Measurements from ENCODE around the gene CAMKK1.

Gene CAMKK1

DNA sequence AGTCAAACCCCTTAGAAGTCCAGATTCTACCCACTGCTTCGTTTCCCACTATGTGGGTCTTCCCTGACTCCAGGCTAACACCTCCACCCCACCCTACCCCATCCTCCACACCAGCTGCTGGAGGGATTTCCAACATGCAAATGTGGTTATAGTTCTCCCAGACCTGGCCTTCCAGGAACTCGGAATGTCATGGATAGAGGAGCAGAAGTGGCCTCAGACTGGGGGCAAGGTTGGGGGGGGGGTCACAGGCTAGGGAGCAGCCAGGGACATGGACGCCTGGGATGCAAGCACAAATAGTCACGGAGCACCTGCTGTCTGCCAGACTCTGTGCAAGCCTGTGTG is 2.0 kb downstream of the CAMKK1 start:
- no peak for DNase-seq (ENCODE audit: low read depth, low spot score)
- no peaks in the 10 kb centered on the region for H3K9me3 ChIP-seq (ENCODE audit: low read depth, low read length)
- no peak overlapping the region for H3K27ac ChIP-seq
- 0 out of 2 replicates have a peak overlapping the region, but pooled peaks have one; percentile 8 for H3K4me3 ChIP-seq
- no peak overlapping the region for H3K9ac ChIP-seq (ENCODE audit: insufficient read length)
- no peak for TF ChIP-seq POLR2AphosphoS5 (IDR thresholded peaks at IDR 0.05; ENCODE audit: borderline replicate concordance, low read depth, low read length)
- no peak for TF ChIP-seq FOXP2 (optimal IDR thresholded peaks at IDR 0.05; ENCODE audit: control extremely low read depth, extremely low read length, insufficient read depth)
- no peaks in the 10 kb centered on the region for H3K36me3 ChIP-seq (ENCODE audit: insufficient read depth, low read length)

DNA sequence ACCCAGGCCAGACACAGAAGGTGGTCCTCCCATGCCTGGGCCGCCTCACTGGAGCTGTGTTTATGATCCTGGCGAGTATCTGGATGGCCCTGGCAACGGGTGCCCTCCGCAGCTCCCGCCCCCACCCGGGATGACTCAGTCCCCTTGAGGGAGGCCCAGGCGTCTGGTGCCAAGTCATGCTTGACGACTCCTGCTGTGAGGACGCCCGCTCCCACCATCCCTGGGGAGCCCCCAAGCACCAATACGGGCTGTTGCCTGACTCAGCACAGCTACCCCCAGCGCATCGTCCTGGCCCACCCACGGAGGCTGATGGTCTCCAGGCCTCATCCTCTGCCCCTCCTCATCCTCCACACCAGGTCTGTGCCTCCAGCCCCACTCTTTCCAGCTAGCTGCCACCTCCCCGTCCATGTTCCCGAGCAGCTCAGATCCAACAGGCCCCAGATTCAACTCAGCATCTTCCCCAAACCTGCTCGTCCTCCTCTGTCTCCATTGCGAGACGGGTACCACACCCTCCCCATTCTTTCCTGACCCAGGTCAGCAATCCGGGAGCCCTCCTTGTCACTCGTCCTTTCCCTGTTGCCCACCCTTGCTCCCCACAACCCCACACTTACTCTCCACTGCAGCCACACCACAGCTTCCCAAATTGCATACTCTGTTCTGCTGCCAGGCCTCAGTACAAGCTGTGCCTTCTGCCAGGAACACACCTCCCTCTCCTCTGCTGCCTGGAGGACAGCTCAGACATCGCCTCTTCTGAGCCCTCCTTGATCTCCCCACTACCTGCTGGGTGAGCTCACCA is 2.6 kb downstream of the CAMKK1 start:
- H3K36me3 ChIP-seq (ENCODE audit: insufficient read depth, low read length), result no peaks in the 10 kb centered on the region
- no peaks in the 10 kb centered on the region for H3K9me3 ChIP-seq (ENCODE audit: low read depth, low read length)
- no peak overlapping the region for H3K9ac ChIP-seq (ENCODE audit: insufficient read length)
- no peak for DNase-seq (ENCODE audit: low read depth, low spot score)
- H3K27ac ChIP-seq, result no peak overlapping the region
- no peak for TF ChIP-seq EZH2 (IDR thresholded peaks at IDR 0.05)
- no peak for TF ChIP-seq FOXP2 (optimal IDR thresholded peaks at IDR 0.05; ENCODE audit: control extremely low read depth, extremely low read length, insufficient read depth)
- no peak for TF ChIP-seq POLR2AphosphoS5 (IDR thresholded peaks at IDR 0.05; ENCODE audit: borderline replicate concordance, low read depth, low read length)
- 0 out of 2 replicates have a peak overlapping the region, but pooled peaks have one; percentile 8 for H3K4me3 ChIP-seq

DNA sequence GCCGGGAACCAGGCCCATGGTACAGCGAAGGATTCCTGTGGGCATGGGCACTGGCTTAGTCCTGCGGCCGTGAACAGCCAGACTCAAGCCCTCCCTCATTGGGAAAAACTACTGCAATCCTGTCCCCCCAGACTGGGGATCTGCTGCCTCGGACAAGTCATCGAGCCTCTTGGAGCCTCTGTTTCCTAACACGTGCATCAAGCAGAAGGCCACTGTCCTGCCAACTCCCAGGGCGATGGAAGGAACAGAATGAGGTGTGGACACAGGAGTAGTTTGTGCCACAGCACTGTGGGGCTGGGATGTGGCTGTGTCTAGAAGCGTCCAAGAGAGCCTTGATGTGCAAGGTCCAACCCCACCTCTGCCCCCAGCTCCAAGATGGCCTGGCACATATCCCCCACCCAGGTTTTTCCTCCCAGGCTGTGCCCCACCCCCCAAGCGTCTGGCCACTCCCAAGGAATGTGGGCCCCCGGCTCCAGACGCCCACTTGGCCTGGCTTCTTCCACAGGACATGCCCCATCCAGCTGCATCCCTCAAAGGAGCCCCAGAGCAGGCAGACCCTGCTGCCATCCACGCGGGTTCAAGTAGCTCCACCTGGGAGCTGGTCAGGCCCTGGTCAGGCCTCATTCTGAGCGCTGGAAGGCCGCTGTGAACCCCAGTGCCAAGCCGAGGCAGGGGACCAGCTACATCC is 3.4 kb downstream of the CAMKK1 start:
- no peak overlapping the region for H3K9ac ChIP-seq (ENCODE audit: insufficient read length)
- no peak overlapping the region for H3K27ac ChIP-seq
- no peaks in the 10 kb centered on the region; the same call in 1 of the 2 replicates for H3K36me3 ChIP-seq (ENCODE audit: insufficient read depth, low read length)
- H3K4me3 ChIP-seq, result no peak overlapping the region
- TF ChIP-seq FOXP2 (optimal IDR thresholded peaks at IDR 0.05; ENCODE audit: control extremely low read depth, extremely low read length, insufficient read depth) (no peak), POLR2AphosphoS5 (IDR thresholded peaks at IDR 0.05; ENCODE audit: borderline replicate concordance, low read depth, low read length) (no peak), EZH2 (IDR thresholded peaks at IDR 0.05) (no peak)
- H3K9me3 ChIP-seq (ENCODE audit: low read depth, low read length), result no peaks in the 10 kb centered on the region
- DNase-seq (ENCODE audit: low read depth, low spot score), result no peak

DNA sequence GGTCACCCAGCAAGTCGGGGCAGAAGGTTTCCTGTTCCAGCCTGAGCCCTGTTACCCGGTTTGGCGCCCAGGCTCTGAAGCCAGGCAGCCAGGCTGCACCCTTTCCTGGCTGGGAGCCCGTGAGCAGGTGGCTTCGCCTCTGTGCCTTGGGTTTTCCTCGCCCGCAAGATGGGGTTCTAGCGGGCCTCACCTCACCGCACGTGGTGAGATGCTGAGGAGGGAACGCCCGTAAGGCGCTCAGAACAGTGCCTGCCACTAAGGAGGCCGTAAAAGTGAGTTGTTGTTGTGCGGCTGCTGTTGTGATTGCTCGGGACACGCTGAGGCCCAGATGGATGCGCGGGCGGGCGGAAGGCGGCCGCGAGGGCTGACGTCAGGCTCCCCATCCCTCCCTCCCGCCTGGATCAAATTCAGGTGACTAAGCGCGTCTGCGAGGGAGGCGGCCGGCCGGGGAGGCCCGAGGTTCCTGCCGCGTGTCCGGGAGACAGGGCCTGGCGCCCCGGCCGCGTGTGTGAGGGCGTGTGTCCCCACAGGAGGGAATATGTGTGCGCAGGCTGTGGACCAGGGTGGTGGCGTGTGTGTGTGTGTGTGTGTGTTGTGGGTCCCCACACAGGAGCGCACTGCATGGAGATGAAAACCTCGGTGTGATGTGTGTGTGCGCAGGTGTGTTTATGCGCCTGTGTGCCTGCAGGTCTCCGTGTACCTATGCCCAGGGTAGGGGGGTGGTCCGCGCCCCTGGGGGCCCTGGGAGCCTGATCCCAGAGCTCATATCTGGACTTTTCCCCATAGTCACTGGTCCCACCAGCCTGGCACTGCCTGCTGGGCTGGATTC is 4.3 kb downstream of the CAMKK1 start:
- no peak for DNase-seq (ENCODE audit: low read depth, low spot score)
- no peak for TF ChIP-seq POLR2AphosphoS5 (IDR thresholded peaks at IDR 0.05; ENCODE audit: borderline replicate concordance, low read depth, low read length)
- no peak for TF ChIP-seq FOXP2 (optimal IDR thresholded peaks at IDR 0.05; ENCODE audit: control extremely low read depth, extremely low read length, insufficient read depth)
- TF ChIP-seq EZH2 (IDR thresholded peaks at IDR 0.05), result no peak
- Histone ChIP-seq H3K27ac (no peak overlapping the region), H3K4me3 (no peak overlapping the region), H3K36me3 (ENCODE audit: insufficient read depth, low read length) (no peaks in the 10 kb centered on the region; the same call in 1 of the 2 replicates), H3K9me3 (ENCODE audit: low read depth, low read length) (no peaks in the 10 kb centered on the region), H3K9ac (ENCODE audit: insufficient read length) (no peak overlapping the region)

DNA sequence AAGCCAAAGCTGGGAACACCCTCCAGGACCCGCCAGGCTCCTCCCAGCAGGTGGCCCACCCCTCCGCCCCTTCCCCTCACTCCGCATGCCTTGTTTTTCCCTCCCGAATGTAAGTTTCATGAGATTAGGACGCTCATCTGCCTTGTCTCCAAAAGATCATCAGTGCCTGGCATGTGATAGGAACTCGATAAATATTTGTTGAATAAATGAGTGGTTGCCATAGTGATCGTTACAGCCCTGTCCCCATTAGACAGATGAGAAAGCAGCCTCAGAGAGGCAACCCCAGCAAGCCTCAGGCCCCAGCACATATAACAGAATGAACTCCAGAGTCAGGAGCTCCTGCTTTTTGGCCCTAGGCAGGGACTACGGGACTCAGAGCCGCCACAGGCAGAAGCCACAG is 5.0 kb downstream of the CAMKK1 start:
- no peak overlapping the region for H3K4me3 ChIP-seq
- no peak for DNase-seq (ENCODE audit: low read depth, low spot score)
- no peak overlapping the region for H3K9ac ChIP-seq (ENCODE audit: insufficient read length)
- no peak for TF ChIP-seq FOXP2 (optimal IDR thresholded peaks at IDR 0.05; ENCODE audit: control extremely low read depth, extremely low read length, insufficient read depth)
- TF ChIP-seq POLR2AphosphoS5 (IDR thresholded peaks at IDR 0.05; ENCODE audit: borderline replicate concordance, low read depth, low read length), result no peak
- TF ChIP-seq EZH2 (IDR thresholded peaks at IDR 0.05), result no peak
- no peaks in the 10 kb centered on the region; the same call in 1 of the 2 replicates for H3K36me3 ChIP-seq (ENCODE audit: insufficient read depth, low read length)
- H3K9me3 ChIP-seq (ENCODE audit: low read depth, low read length), result no peaks in the 10 kb centered on the region
- H3K27ac ChIP-seq, result no peak overlapping the region

DNA sequence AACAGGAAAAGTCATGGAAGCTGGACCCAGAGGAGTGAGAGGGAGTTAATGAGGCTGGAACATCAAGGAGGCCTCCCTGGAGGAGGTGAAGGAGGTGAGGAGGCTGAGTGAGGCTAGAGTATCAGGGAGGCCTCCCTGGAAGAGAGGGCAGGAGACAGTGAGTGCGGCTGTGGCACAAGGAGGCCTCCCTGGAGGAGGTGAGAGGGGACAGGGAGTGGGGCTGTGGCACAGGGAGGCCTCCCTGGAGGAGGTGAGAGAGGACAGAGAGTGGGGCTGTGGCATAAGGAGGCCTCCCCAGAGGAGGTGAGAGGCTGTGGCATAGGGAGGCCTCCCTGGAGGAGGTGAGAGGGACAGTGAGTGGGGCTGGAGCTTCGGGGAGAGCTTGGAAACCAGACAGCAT is 5.5 kb downstream of the CAMKK1 start:
- no peak overlapping the region for H3K27ac ChIP-seq
- TF ChIP-seq EZH2 (IDR thresholded peaks at IDR 0.05) (no peak), FOXP2 (optimal IDR thresholded peaks at IDR 0.05; ENCODE audit: control extremely low read depth, extremely low read length, insufficient read depth) (no peak), POLR2AphosphoS5 (IDR thresholded peaks at IDR 0.05; ENCODE audit: borderline replicate concordance, low read depth, low read length) (no peak)

DNA sequence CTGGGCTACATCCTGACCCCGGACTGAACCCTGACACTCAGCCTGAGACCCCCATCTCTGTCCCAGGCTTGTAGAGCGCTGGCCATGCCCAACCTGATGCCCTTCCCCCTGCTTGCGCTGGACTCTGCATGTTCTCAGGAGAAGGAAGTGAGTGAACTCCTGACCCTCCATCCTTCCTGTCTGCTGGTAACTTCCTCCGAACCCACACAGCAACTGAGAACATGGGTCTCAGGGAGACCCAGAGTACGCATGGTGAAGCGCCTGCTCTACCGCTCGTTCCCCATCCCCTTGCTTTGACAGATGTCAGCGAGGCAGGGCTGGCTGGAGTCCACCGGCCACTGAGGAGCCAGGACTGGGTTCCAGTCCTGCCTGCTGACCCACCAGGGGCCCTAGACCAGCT is 6.1 kb downstream of the CAMKK1 start:
- Histone ChIP-seq H3K36me3 (ENCODE audit: insufficient read depth, low read length) (no peaks in the 10 kb centered on the region; the same call in 1 of the 2 replicates), H3K4me3 (no peak overlapping the region), H3K9me3 (ENCODE audit: low read depth, low read length) (no peaks in the 10 kb centered on the region), H3K9ac (ENCODE audit: insufficient read length) (no peak overlapping the region), H3K27ac (no peak overlapping the region)
- TF ChIP-seq POLR2AphosphoS5 (IDR thresholded peaks at IDR 0.05; ENCODE audit: borderline replicate concordance, low read depth, low read length) (no peak), EZH2 (IDR thresholded peaks at IDR 0.05) (no peak), FOXP2 (optimal IDR thresholded peaks at IDR 0.05; ENCODE audit: control extremely low read depth, extremely low read length, insufficient read depth) (no peak)
- no peak for DNase-seq (ENCODE audit: low read depth, low spot score)

More for the DNA sequence above, 5.5 kb downstream of the CAMKK1 start:
- no peak for DNase-seq (ENCODE audit: low read depth, low spot score)
- H3K4me3 ChIP-seq, result no peak overlapping the region
- no peaks in the 10 kb centered on the region for H3K9me3 ChIP-seq (ENCODE audit: low read depth, low read length)
- H3K9ac ChIP-seq (ENCODE audit: insufficient read length), result no peak overlapping the region
- H3K36me3 ChIP-seq (ENCODE audit: insufficient read depth, low read length), result no peaks in the 10 kb centered on the region; the same call in 1 of the 2 replicates

DNA sequence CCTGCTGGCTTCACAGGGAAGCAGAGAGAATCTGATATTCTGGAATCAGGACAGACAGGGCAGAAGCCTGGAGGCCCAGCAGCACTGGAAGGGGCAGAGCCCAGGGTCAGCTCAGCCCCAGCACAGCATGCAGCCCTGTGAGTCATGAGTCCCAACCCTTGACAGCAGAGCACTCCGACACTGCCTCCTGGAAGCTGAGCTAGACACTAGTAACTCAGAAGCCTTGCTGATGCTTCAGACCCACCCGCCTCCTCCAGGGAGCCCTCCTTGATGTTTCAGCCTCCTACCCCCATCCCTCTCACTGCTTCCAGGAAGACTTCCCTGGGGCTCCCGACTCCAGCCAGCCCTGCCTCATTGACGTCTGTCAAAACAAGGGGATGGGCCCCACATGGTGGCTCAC is 6.9 kb downstream of the CAMKK1 start:
- no peak overlapping the region for H3K9ac ChIP-seq (ENCODE audit: insufficient read length)
- H3K27ac ChIP-seq, result no peak overlapping the region
- no peak overlapping the region for H3K4me3 ChIP-seq
- DNase-seq (ENCODE audit: low read depth, low spot score), result no peak
- no peaks in the 10 kb centered on the region for H3K9me3 ChIP-seq (ENCODE audit: low read depth, low read length)
- H3K36me3 ChIP-seq (ENCODE audit: insufficient read depth, low read length), result no peaks in the 10 kb centered on the region; the same call in 1 of the 2 replicates
- TF ChIP-seq FOXP2 (optimal IDR thresholded peaks at IDR 0.05; ENCODE audit: control extremely low read depth, extremely low read length, insufficient read depth) (no peak), EZH2 (IDR thresholded peaks at IDR 0.05) (no peak), POLR2AphosphoS5 (IDR thresholded peaks at IDR 0.05; ENCODE audit: borderline replicate concordance, low read depth, low read length) (no peak)

Measured in SK-N-MC (cell line).